HCT116 (cell line): ENCODE results near the gene RFPL3. TPM values are rescaled to one million over a fixed set of nuclear protein-coding genes. Genes with fewer than 3 reads are reported as not detected.

Experiments
- ATAC-seq: fragments of 200-7000 bp; cut with Tn5 transposase; 2 replicates; pipeline ENCODE4 v1.9.1; 2020; ENCODE audit warnings: mild to moderate bottlenecking, moderate library complexity
- BruUV-seq: library from RNA; stranded (reverse); fragments of 400-500 nt; replicated peaks from 2 replicates; lab custom pipeline; 2021; lab: Mats Ljungman, UMichigan
- CTCF ChIA-PET: fragments of 300-600 bp; sonication (Branson Sonifier 250); formaldehyde crosslinking; loops from one replicate; lab custom pipeline; 2021; ENCODE audit warnings: antibody characterized with exemption; lab: Charles Lee
- POLR2A ChIA-PET: fragments of 300-600, 350-600 bp; sonication (Branson Sonifier 250); formaldehyde crosslinking; loops from one replicate; lab custom pipeline; 2021; ENCODE audit warnings: antibody characterized with exemption; lab: Charles Lee
- RAD21 ChIA-PET, 2 experiments: fragments of 300-600 bp; sonication (Branson Sonifier 250); formaldehyde crosslinking; loops; one replicate each; lab custom pipeline; 2023; ENCODE audit warnings: low total read pairs in 2 of 2; ENCODE audit not compliant: uncharacterized antibody in 2 of 2, unreplicated experiment in 2 of 2, low non-redundant PET in 1 of 2; lab: Charles Lee
- DNase-seq: peaks from one replicate; pipeline ENCODE4 v3.0.0-alpha.2; 2010; ENCODE audit warnings: low read depth, low spot score
- H2AFZ ChIP-seq: fragments of 200-600 bp; shearing (Covaris generic), sonication (generic); 2 replicates; pipeline ENCODE4 v1.6.1; 2017; ENCODE audit warnings: low read depth, mixed run types, mixed read lengths, antibody characterized with exemption, low read length; ENCODE audit not compliant: poor library complexity, severe bottlenecking
- H3K27ac ChIP-seq: 2 replicates; pipeline ENCODE4 v1.5.1; 2012; ENCODE audit warnings: low read depth, low read length
- H3K27me3 ChIP-seq: fragments of 200-600 bp; sonication (generic); 2 replicates; pipeline ENCODE4 v1.6.1; 2016; ENCODE audit warnings: mixed run types, low read length, mixed read lengths; ENCODE audit not compliant: insufficient read depth
- H3K36me3 ChIP-seq, 2 experiments: fragments of 200-500 bp in 1 of 2; fragments of 200-600 bp in 1 of 2; sonication (Bioruptor generic) in 1 of 2; sonication (generic) in 1 of 2; 2 replicates each; pipeline versions ENCODE4 v1.5.1 to v1.6.1; 2014 to 2016; ENCODE audit warnings: low read length in 2 of 2, inconsistent platforms in 1 of 2, mixed read lengths in 1 of 2, mixed run types in 1 of 2; ENCODE audit not compliant: insufficient read depth in 2 of 2, control insufficient read depth in 1 of 2
- H3K4me1 ChIP-seq, 2 experiments: fragments of 200-600 bp in 1 of 2; sonication (generic) in 1 of 2; 2 replicates each; pipeline versions ENCODE4 v1.5.1 to v1.6.1; 2012 to 2017; ENCODE audit warnings: low read length in 2 of 2, inconsistent platforms in 1 of 2, mild to moderate bottlenecking in 1 of 2, mixed read lengths in 1 of 2, mixed run types in 1 of 2, moderate library complexity in 1 of 2; ENCODE audit not compliant: insufficient read depth in 2 of 2, control insufficient read depth in 1 of 2
- H3K4me2 ChIP-seq: fragments of 200-600 bp; sonication (generic); 2 replicates; pipeline ENCODE4 v1.6.1; 2017; ENCODE audit warnings: mixed run types, low read length, mixed read lengths
- H3K4me3 ChIP-seq, 2 experiments: fragments of 200-600 bp in 1 of 2; sonication (generic) in 1 of 2; replicated peaks in 1 of 2; 2 replicates each; pipeline ENCODE4 v1.5.1; 2011 to 2016; ENCODE audit warnings: low read length in 2 of 2, control low read depth in 1 of 2, low read depth in 1 of 2, mild to moderate bottlenecking in 1 of 2, mixed read lengths in 1 of 2, mixed run types in 1 of 2
- H3K79me2 ChIP-seq: fragments of 200-600 bp; sonication (generic); 2 replicates; pipeline ENCODE4 v1.6.1; 2017; ENCODE audit warnings: mild to moderate bottlenecking, mixed run types, low read length, moderate library complexity, mixed read lengths; ENCODE audit not compliant: insufficient read depth
- H3K9ac ChIP-seq: fragments of 200-600 bp; sonication (generic); 2 replicates; pipeline ENCODE4 v1.6.1; 2016; ENCODE audit warnings: low read length, mixed read lengths
- H3K9me2 ChIP-seq: fragments of 200-600 bp; sonication (generic), shearing (Covaris generic); 2 replicates; pipeline ENCODE4 v1.6.1; 2017; ENCODE audit warnings: mixed run types, mild to moderate bottlenecking, moderate library complexity; ENCODE audit not compliant: insufficient read depth
- H3K9me3 ChIP-seq, 2 experiments: fragments of 200-500 bp in 1 of 2; fragments of 200-600 bp in 1 of 2; sonication (Bioruptor generic) in 1 of 2; sonication (generic) in 1 of 2; 2 replicates each; pipeline ENCODE4 v1.6.1; 2014 to 2017; ENCODE audit warnings: low read length in 2 of 2, mixed read lengths in 2 of 2, inconsistent platforms in 1 of 2, low read depth in 1 of 2, mild to moderate bottlenecking in 1 of 2, mixed run types in 1 of 2, moderate library complexity in 1 of 2; ENCODE audit not compliant: control insufficient read depth in 1 of 2, insufficient read depth in 1 of 2
- H4K20me1 ChIP-seq: fragments of 200-600 bp; sonication (generic), shearing (Covaris generic); 2 replicates; pipeline ENCODE4 v1.6.1; 2017; ENCODE audit warnings: mixed run types, mild to moderate bottlenecking, moderate library complexity; ENCODE audit not compliant: insufficient read depth
- ATF3 ChIP-seq: IDR thresholded peaks from 2 replicates; pipeline ENCODE4 v1.6.1; 2012
- CEBPB ChIP-seq: IDR thresholded peaks from 2 replicates; pipeline ENCODE4 v1.6.1; 2012; ENCODE audit warnings: low read depth
- EGR1 ChIP-seq: IDR thresholded peaks from 2 replicates; pipeline ENCODE4 v1.6.1; 2012; ENCODE audit warnings: low read depth
- EZH2 ChIP-seq: fragments of 200-600 bp; sonication (generic); IDR thresholded peaks from 2 replicates; pipeline ENCODE4 v1.6.1; 2017; ENCODE audit warnings: antibody characterized with exemption, mixed run types
- EZH2phosphoT487 ChIP-seq: fragments of 200-600 bp; IDR thresholded peaks from 2 replicates; pipeline ENCODE4 v1.6.1; 2018; ENCODE audit warnings: antibody characterized with exemption, borderline replicate concordance
- JUND ChIP-seq: IDR thresholded peaks from 2 replicates; pipeline ENCODE4 v1.6.1; 2012
- SIN3A ChIP-seq: IDR thresholded peaks from 2 replicates; pipeline ENCODE4 v1.6.1; 2012; ENCODE audit warnings: low read depth
- SRF ChIP-seq: IDR thresholded peaks from 2 replicates; pipeline ENCODE4 v1.6.1; 2012; ENCODE audit warnings: low read depth
- ZFX ChIP-seq: fragments of 450-650 bp; IDR thresholded peaks from 2 replicates; pipeline ENCODE4 v1.6.1; 2017
- ZNF274 ChIP-seq: fragments of 200-500 bp; sonication (Bioruptor generic); IDR thresholded peaks from 2 replicates; pipeline ENCODE4 v1.6.1; 2014; ENCODE audit warnings: mild to moderate bottlenecking, low read depth, low read length, inconsistent platforms
- intact Hi-C: fragments of 100-400 bp; cut with micrococcal nuclease; formaldehyde crosslinking; loops from 2 replicates; pipeline ENCODE4 v1.10.0; 2022
- total RNA-seq: library from RNA; stranded (reverse); gene quantifications from one replicate; pipeline ENCODE4 v1.2.1, GENCODE V29; 2021; ENCODE audit not compliant: unreplicated experiment
- TF ChIP-seq, protein P1 (sequence below): IDR thresholded peaks from 2 replicates; pipeline ENCODE4 v1.6.1; 2011; ENCODE audit warnings: mild to moderate bottlenecking, low read length, moderate library complexity; ENCODE audit not compliant: insufficient replicate concordance; ENCODE audit errors: extremely low read depth

RFPL3 gene
- total RNA-seq, 1 experiment from 2014 or later, result not detected

- ChIA-PET POLR2A (no interaction called here), RAD21 (no interaction called here), CTCF (no interaction called here)
- DNase-seq (no peak), ATAC-seq (no peak)
- Histone ChIP-seq H3K9me2 (no peaks in the 10 kb centered on the region), H3K9me3 (no peaks in the 10 kb centered on the region), H3K27me3 (peaks cover 9% of the 10 kb centered on the region), H3K79me2 (no peaks in the 10 kb centered on the region), H3K27ac (no peak overlapping the region), H3K36me3 (no peaks in the 10 kb centered on the region), H3K4me2 (no peak overlapping the region), H3K9ac (no peak overlapping the region), H3K4me1 (no peaks in the 10 kb centered on the region), H4K20me1 (no peaks in the 10 kb centered on the region), H2AFZ (no peak overlapping the region), H3K4me3 (no peak overlapping the region)
- no TSS peak for BruUV-seq
- intact Hi-C loops, result no loop called here
- no peak for TF ChIP-seq CEBPB
- TF ChIP-seq, protein P1, sequence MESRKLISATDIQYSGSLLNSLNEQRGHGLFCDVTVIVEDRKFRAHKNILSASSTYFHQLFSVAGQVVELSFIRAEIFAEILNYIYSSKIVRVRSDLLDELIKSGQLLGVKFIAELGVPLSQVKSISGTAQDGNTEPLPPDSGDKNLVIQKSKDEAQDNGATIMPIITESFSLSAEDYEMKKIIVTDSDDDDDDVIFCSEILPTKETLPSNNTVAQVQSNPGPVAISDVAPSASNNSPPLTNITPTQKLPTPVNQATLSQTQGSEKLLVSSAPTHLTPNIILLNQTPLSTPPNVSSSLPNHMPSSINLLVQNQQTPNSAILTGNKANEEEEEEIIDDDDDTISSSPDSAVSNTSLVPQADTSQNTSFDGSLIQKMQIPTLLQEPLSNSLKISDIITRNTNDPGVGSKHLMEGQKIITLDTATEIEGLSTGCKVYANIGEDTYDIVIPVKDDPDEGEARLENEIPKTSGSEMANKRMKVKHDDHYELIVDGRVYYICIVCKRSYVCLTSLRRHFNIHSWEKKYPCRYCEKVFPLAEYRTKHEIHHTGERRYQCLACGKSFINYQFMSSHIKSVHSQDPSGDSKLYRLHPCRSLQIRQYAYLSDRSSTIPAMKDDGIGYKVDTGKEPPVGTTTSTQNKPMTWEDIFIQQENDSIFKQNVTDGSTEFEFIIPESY, result no peak
- no peak for TF ChIP-seq ZFX
- TF ChIP-seq SRF, result no peak
- no peak for TF ChIP-seq SIN3A
- no peak for TF ChIP-seq ATF3
- TF ChIP-seq ZNF274, result no peak
- no peak for TF ChIP-seq EGR1
- TF ChIP-seq EZH2phosphoT487, result no peak
- TF ChIP-seq EZH2, result no peak
- TF ChIP-seq JUND, result no peak
Observed at GRCh38 chr22:32361257-32361656, 3.6 kb downstream of the RFPL3 start.
